OCI-LY3 (cell line): ENCODE data around the gene ALDH16A1.

Source experiments
- H2AFZ ChIP-seq: fragments of 200-600, 300-600 bp; shearing (Covaris generic); 2 replicates; pipeline ENCODE4 v1.6.0; 2014; ENCODE audit warnings: antibody characterized with exemption, low read depth, low read length
- H3K27ac ChIP-seq: fragments of 200-600, 300-600 bp; sonication (generic); 2 replicates; pipeline ENCODE4 v1.5.1; 2014; ENCODE audit warnings: mild to moderate bottlenecking, low read length, moderate library complexity, mixed read lengths
- H3K27me3 ChIP-seq: fragments of 200-600, 300-600 bp; sonication (generic); 2 replicates; pipeline ENCODE4 v1.6.1; 2014; ENCODE audit warnings: low read depth, low read length, mixed read lengths
- H3K36me3 ChIP-seq: fragments of 200-600, 300-600 bp; sonication (generic); replicated peaks from 2 replicates; pipeline ENCODE3; 2014; ENCODE audit warnings: low read depth, low read length, mixed read lengths
- H3K4me1 ChIP-seq: fragments of 300-600, 200-600 bp; sonication (generic); 2 replicates; pipeline ENCODE4 v1.6.1; 2014; ENCODE audit warnings: low read length, mixed read lengths
- H3K4me2 ChIP-seq: fragments of 200-600, 300-600 bp; sonication (generic); 2 replicates; pipeline ENCODE4 v1.6.1; 2014; ENCODE audit warnings: low read length, mixed read lengths
- H3K4me3 ChIP-seq: fragments of 300-600, 200-600 bp; sonication (generic); 2 replicates; pipeline ENCODE4 v1.5.1; 2014; ENCODE audit warnings: antibody characterized with exemption, mild to moderate bottlenecking, low read length, moderate library complexity
- H3K79me2 ChIP-seq: fragments of 300-600, 200-600 bp; shearing (Covaris generic); 2 replicates; pipeline ENCODE4 v1.6.1; 2014; ENCODE audit warnings: mild to moderate bottlenecking, low read length, mixed read lengths
- H3K9ac ChIP-seq: fragments of 300-600, 200-600 bp; shearing (Covaris generic); 2 replicates; pipeline ENCODE4 v1.6.0; 2014; ENCODE audit warnings: mild to moderate bottlenecking, low read length, moderate library complexity
- H3K9me3 ChIP-seq: fragments of 200-600, 300-600 bp; shearing (Covaris generic); 2 replicates; pipeline ENCODE4 v1.6.1; 2014; ENCODE audit warnings: low read length, mixed read lengths; ENCODE audit not compliant: insufficient read depth
- H4K20me1 ChIP-seq: fragments of 200-600, 300-600 bp; sonication (generic); 2 replicates; pipeline ENCODE4 v1.6.1; 2016; ENCODE audit warnings: low read length, mixed read lengths; ENCODE audit not compliant: insufficient read depth
- CTCF ChIP-seq: fragments of 200-600, 300-600 bp; sonication (generic); IDR thresholded peaks from 2 replicates; pipeline ENCODE4 v1.5.1; 2014; ENCODE audit warnings: antibody characterized with exemption, low read length, low read depth
- EZH2phosphoT487 ChIP-seq: fragments of 200-600 bp; shearing (Covaris generic); IDR thresholded peaks from 2 replicates; pipeline ENCODE4 v1.6.1; 2018; ENCODE audit warnings: antibody characterized with exemption, mixed run types, low read depth

Gene ALDH16A1

GRCh38 chr19:49486710-49487276, 33.8 kb downstream of the ALDH16A1 start:
- peaks cover 42% of the 10 kb centered on the region for H3K79me2 ChIP-seq
- peak overlapping the region; percentile 67 for H3K4me3 ChIP-seq
- no peak overlapping the region for H2AFZ ChIP-seq
- H3K27me3 ChIP-seq = no peaks in the 10 kb centered on the region
- no peaks in the 10 kb centered on the region for H3K9me3 ChIP-seq
- peaks cover 40% of the 10 kb centered on the region for H3K36me3 ChIP-seq
- peak overlapping the region; percentile 42; the same call in 1 of the 2 replicates for H3K9ac ChIP-seq
- no peak overlapping the region for H3K27ac ChIP-seq
- peaks cover 18% of the 10 kb centered on the region for H3K4me1 ChIP-seq
- peak overlapping the region; percentile 57 for H3K4me2 ChIP-seq
- TF ChIP-seq EZH2phosphoT487 (no peak), CTCF (no peak)
- H4K20me1 ChIP-seq = peaks cover 34% of the 10 kb centered on the region

GRCh38 chr19:49487277-49488045, 34.4 kb downstream of the ALDH16A1 start, which contains the start of gene RPL13A:
RPL13A (plus strand) TSS chr19:49487608; CDS start chr19:49487630, 22 bp downstream.
- H3K36me3 ChIP-seq = peaks cover 44% of the 10 kb centered on the region
- peak within 1 kb of the TSS; percentile 87 for H3K4me3 ChIP-seq
- H3K27me3 ChIP-seq = no peaks in the 10 kb centered on the region
- H3K27ac ChIP-seq = peak within 1 kb of the TSS; percentile 83
- H3K9ac ChIP-seq = peak within 1 kb of the TSS; percentile 99
- peaks cover 18% of the 10 kb centered on the region for H3K4me1 ChIP-seq
- no peaks in the 10 kb centered on the region for H3K9me3 ChIP-seq
- no peak within 1 kb of the TSS for H2AFZ ChIP-seq
- H3K4me2 ChIP-seq = peak within 1 kb of the TSS; percentile 77
- TF ChIP-seq CTCF = no peak
- no peak for TF ChIP-seq EZH2phosphoT487
- H3K79me2 ChIP-seq = peaks cover 42% of the 10 kb centered on the region
- peaks cover 34% of the 10 kb centered on the region for H4K20me1 ChIP-seq

GRCh38 chr19:49488046-49488862, 35.2 kb downstream of the ALDH16A1 start:
- Histone ChIP-seq H3K9ac (peak overlapping the region; percentile 99), H3K27me3 (no peaks in the 10 kb centered on the region), H3K27ac (peak overlapping the region; percentile 83), H3K4me3 (peak overlapping the region; percentile 87), H3K79me2 (peaks cover 42% of the 10 kb centered on the region), H3K36me3 (peaks cover 52% of the 10 kb centered on the region), H3K9me3 (no peaks in the 10 kb centered on the region), H3K4me2 (peak overlapping the region; percentile 77), H3K4me1 (peaks cover 18% of the 10 kb centered on the region), H2AFZ (no peak overlapping the region), H4K20me1 (peaks cover 34% of the 10 kb centered on the region)
- no peak for TF ChIP-seq CTCF
- no peak for TF ChIP-seq EZH2phosphoT487
